Nephron (organoid): ENCODE data around the gene GPS1.

Experiments
- H3K27ac Mint-ChIP-seq, 3 experiments: 2 replicates each; pipeline ENCODE4 v1.8.0; 2020; ENCODE audit warnings: mixed read lengths in 3 of 3, mild to moderate bottlenecking in 2 of 3, moderate library complexity in 1 of 3
- H3K27me3 Mint-ChIP-seq: 2 replicates; pipeline ENCODE4 v1.8.0; 2021; ENCODE audit warnings: low read depth, mild to moderate bottlenecking, moderate library complexity, mixed read lengths
- H3K36me3 Mint-ChIP-seq: 2 replicates; pipeline ENCODE4 v1.8.0; 2020; ENCODE audit warnings: low read depth, mixed read lengths
- H3K4me1 Mint-ChIP-seq: 2 replicates; pipeline ENCODE4 v1.8.0; 2020; ENCODE audit warnings: mixed read lengths
- H3K4me3 Mint-ChIP-seq, 3 experiments: 2 replicates each; pipeline ENCODE4 v1.8.0; 2020; ENCODE audit warnings: mild to moderate bottlenecking in 3 of 3, mixed read lengths in 3 of 3, moderate library complexity in 2 of 3
- H3K9me3 Mint-ChIP-seq: 2 replicates; pipeline ENCODE4 v1.8.0; 2020; ENCODE audit warnings: mixed read lengths
- CTCF ChIP-seq, 3 experiments: fragments of 200-600 bp; sonication (generic); IDR thresholded peaks; one replicate each; pipeline ENCODE4 v1.5.0; 2021; ENCODE audit warnings: antibody characterized with exemption in 3 of 3; ENCODE audit not compliant: unreplicated experiment in 3 of 3

GPS1 gene

GRCh38 chr17:82016061-82016874 is 35.4 kb upstream of the GPS1 start:
- Mint-ChIP-seq H3K4me1 (peaks cover 8% of the 10 kb centered on the region), H3K27me3 (no peaks in the 10 kb centered on the region), H3K36me3 (peaks cover 4% of the 10 kb centered on the region), H3K4me3 (no peak overlapping the region), H3K9me3 (no peaks in the 10 kb centered on the region), H3K27ac (no peak overlapping the region)
- no peak for TF ChIP-seq CTCF (IDR thresholded peaks at IDR 0.05; ENCODE audit: unreplicated experiment in 3 of 3)

- H3K27me3 Mint-ChIP-seq: no peaks in the 10 kb centered on the region
- H3K9me3 Mint-ChIP-seq: no peaks in the 10 kb centered on the region
- H3K36me3 Mint-ChIP-seq: peaks cover 4% of the 10 kb centered on the region
- TF ChIP-seq CTCF (IDR thresholded peaks at IDR 0.05; ENCODE audit: unreplicated experiment in 3 of 3): no peak
- peaks cover 14% of the 10 kb centered on the region for H3K4me1 Mint-ChIP-seq
- no peak overlapping the region for H3K27ac Mint-ChIP-seq
- H3K4me3 Mint-ChIP-seq: no peak overlapping the region
Observed at GRCh38 chr17:82016875-82017459, 34.7 kb upstream of the GPS1 start.

GRCh38 chr17:82017612-82018151 is 34.0 kb upstream of the GPS1 start:
- Mint-ChIP-seq H3K4me1 (peaks cover 15% of the 10 kb centered on the region), H3K36me3 (peaks cover 4% of the 10 kb centered on the region), H3K4me3 (no peak overlapping the region), H3K27ac (no peak overlapping the region), H3K27me3 (no peaks in the 10 kb centered on the region), H3K9me3 (no peaks in the 10 kb centered on the region)
- no peak for TF ChIP-seq CTCF (IDR thresholded peaks at IDR 0.05; ENCODE audit: unreplicated experiment in 3 of 3)

- Mint-ChIP-seq H3K9me3 (no peaks in the 10 kb centered on the region), H3K36me3 (peaks cover 4% of the 10 kb centered on the region), H3K4me1 (peaks cover 15% of the 10 kb centered on the region), H3K27me3 (no peaks in the 10 kb centered on the region), H3K27ac (peak overlapping the region in 1 of 3 experiments; percentile 59), H3K4me3 (peak overlapping the region; percentile 6 to 68 (median 50))
- TF ChIP-seq CTCF (IDR thresholded peaks at IDR 0.05; ENCODE audit: unreplicated experiment in 3 of 3): no peak
Observed at GRCh38 chr17:82018152-82018988, 33.3 kb upstream of the GPS1 start.

- no peak for TF ChIP-seq CTCF (IDR thresholded peaks at IDR 0.05; ENCODE audit: unreplicated experiment in 3 of 3)
- Mint-ChIP-seq H3K27me3 (no peaks in the 10 kb centered on the region), H3K27ac (peak overlapping the region in 1 of 3 experiments; percentile 59), H3K9me3 (no peaks in the 10 kb centered on the region), H3K4me3 (peak overlapping the region in 1 of 3 experiments; percentile 68), H3K36me3 (peaks cover 4% of the 10 kb centered on the region), H3K4me1 (peaks cover 15% of the 10 kb centered on the region)
Observed at GRCh38 chr17:82018989-82019689, 32.6 kb upstream of the GPS1 start.
